ENCODE data around the gene PPP1R8. TPM values are rescaled to one million over a fixed set of nuclear protein-coding genes. Genes with fewer than 3 reads are reported as not detected.
"Not testable (repeated sequence)": the region's sequence is repeated elsewhere in the genome, so short reads cannot be mapped to it uniquely, and the experiment has no call there.

PPP1R8 gene
- total and polyA plus RNA-seq, 2 donors (not counting 1 experiment from before 2014, with no cell fraction given), result 42.2 to 48.9 TPM

- Histone ChIP-seq H3K4me1 (ENCODE audit: control insufficient read depth, extremely low read depth, insufficient read depth, low read length) (no peaks in the 10 kb centered on the region), H4K20me1 (ENCODE audit: control insufficient read depth, extremely low read depth, insufficient read depth, low read length) (no peaks in the 10 kb centered on the region), H3K36me3 (ENCODE audit: control insufficient read depth, insufficient read depth, low read length) (peaks cover 2% of the 10 kb centered on the region), H2AFZ (ENCODE audit: low read length) (no peak overlapping the region), H3K79me2 (ENCODE audit: control insufficient read depth, insufficient read depth, low read length) (no peaks in the 10 kb centered on the region), H3K27ac (ENCODE audit: insufficient read depth, low read length) (no peak overlapping the region), H3K9me3 (ENCODE audit: control insufficient read depth, insufficient read depth, low read depth, low read length) (no peaks in the 10 kb centered on the region), H3K4me3 (replicated peaks in 1 of 4; ENCODE audit: control extremely low read depth in 1 of 4, insufficient read depth in 1 of 4, low read depth in 3 of 4, low read length in 4 of 4) (no peak overlapping the region), H3K27me3 (ENCODE audit: control insufficient read depth, insufficient read depth, low read length) (no peaks in the 10 kb centered on the region), H3K4me2 (ENCODE audit: extremely low read depth, insufficient read depth, low read length) (no peak overlapping the region), H3K9ac (ENCODE audit: insufficient read depth, low read length) (no peak overlapping the region)
- no peak for DNase-seq (ENCODE audit: low read depth in 2 of 2)
- TF ChIP-seq CTCF (conservative IDR thresholded peaks at IDR 0.05 in 1 of 2, IDR thresholded peaks at IDR 0.05 in 1 of 2; ENCODE audit: low read depth in 1 of 2, low read length in 2 of 2) (no peak), EZH2 (IDR thresholded peaks at IDR 0.05; ENCODE audit: low read length, missing control alignments) (no peak)
Observed at GRCh38 chr1:27807385-27807784, 23.2 kb upstream of the PPP1R8 start.

- H3K9ac ChIP-seq (ENCODE audit: insufficient read depth, low read length); H4K20me1 ChIP-seq (ENCODE audit: control insufficient read depth, extremely low read depth, insufficient read depth, low read length); DNase-seq (ENCODE audit: low read depth in 2 of 2); H3K4me3 ChIP-seq (replicated peaks in 1 of 4; ENCODE audit: control extremely low read depth in 1 of 4, insufficient read depth in 1 of 4, low read depth in 3 of 4, low read length in 4 of 4); H3K36me3 ChIP-seq (ENCODE audit: control insufficient read depth, insufficient read depth, low read length); H3K9me3 ChIP-seq (ENCODE audit: control insufficient read depth, insufficient read depth, low read depth, low read length); H3K4me1 ChIP-seq (ENCODE audit: control insufficient read depth, extremely low read depth, insufficient read depth, low read length); H3K27ac ChIP-seq (ENCODE audit: insufficient read depth, low read length); H2AFZ ChIP-seq (ENCODE audit: low read length); H3K79me2 ChIP-seq (ENCODE audit: control insufficient read depth, insufficient read depth, low read length); H3K4me2 ChIP-seq (ENCODE audit: extremely low read depth, insufficient read depth, low read length); H3K27me3 ChIP-seq (ENCODE audit: control insufficient read depth, insufficient read depth, low read length): not testable (repeated sequence)
Observed at GRCh38 chr1:27808131-27808530, 22.5 kb upstream of the PPP1R8 start.

GRCh38 chr1:27809883-27810282 lies 20.7 kb upstream of the PPP1R8 start:
- Histone ChIP-seq H3K27ac (ENCODE audit: insufficient read depth, low read length) (no peak overlapping the region), H4K20me1 (ENCODE audit: control insufficient read depth, extremely low read depth, insufficient read depth, low read length) (no peaks in the 10 kb centered on the region), H3K9ac (ENCODE audit: insufficient read depth, low read length) (no peak overlapping the region), H3K36me3 (ENCODE audit: control insufficient read depth, insufficient read depth, low read length) (no peaks in the 10 kb centered on the region), H3K4me2 (ENCODE audit: extremely low read depth, insufficient read depth, low read length) (no peak overlapping the region), H3K79me2 (ENCODE audit: control insufficient read depth, insufficient read depth, low read length) (no peaks in the 10 kb centered on the region), H2AFZ (ENCODE audit: low read length) (no peak overlapping the region), H3K4me3 (replicated peaks in 1 of 4; ENCODE audit: control extremely low read depth in 1 of 4, insufficient read depth in 1 of 4, low read depth in 3 of 4, low read length in 4 of 4) (no peak overlapping the region), H3K4me1 (ENCODE audit: control insufficient read depth, extremely low read depth, insufficient read depth, low read length) (no peaks in the 10 kb centered on the region), H3K27me3 (ENCODE audit: control insufficient read depth, insufficient read depth, low read length) (no peaks in the 10 kb centered on the region), H3K9me3 (ENCODE audit: control insufficient read depth, insufficient read depth, low read depth, low read length) (no peaks in the 10 kb centered on the region)
- DNase-seq (ENCODE audit: low read depth in 2 of 2), result no peak
- no peak for TF ChIP-seq CTCF (conservative IDR thresholded peaks at IDR 0.05 in 1 of 2, IDR thresholded peaks at IDR 0.05 in 1 of 2; ENCODE audit: low read depth in 1 of 2, low read length in 2 of 2)
- TF ChIP-seq EZH2 (IDR thresholded peaks at IDR 0.05; ENCODE audit: low read length, missing control alignments), result no peak
